ENCODE data around the gene ANKZF1. TPM values are rescaled to one million over a fixed set of nuclear protein-coding genes. Genes with fewer than 3 reads are reported as not detected.

Gene ANKZF1
- total RNA-seq, 6 experiments from 2014 or later: 19.3 to 27.8 (median 24.5) TPM

DNA sequence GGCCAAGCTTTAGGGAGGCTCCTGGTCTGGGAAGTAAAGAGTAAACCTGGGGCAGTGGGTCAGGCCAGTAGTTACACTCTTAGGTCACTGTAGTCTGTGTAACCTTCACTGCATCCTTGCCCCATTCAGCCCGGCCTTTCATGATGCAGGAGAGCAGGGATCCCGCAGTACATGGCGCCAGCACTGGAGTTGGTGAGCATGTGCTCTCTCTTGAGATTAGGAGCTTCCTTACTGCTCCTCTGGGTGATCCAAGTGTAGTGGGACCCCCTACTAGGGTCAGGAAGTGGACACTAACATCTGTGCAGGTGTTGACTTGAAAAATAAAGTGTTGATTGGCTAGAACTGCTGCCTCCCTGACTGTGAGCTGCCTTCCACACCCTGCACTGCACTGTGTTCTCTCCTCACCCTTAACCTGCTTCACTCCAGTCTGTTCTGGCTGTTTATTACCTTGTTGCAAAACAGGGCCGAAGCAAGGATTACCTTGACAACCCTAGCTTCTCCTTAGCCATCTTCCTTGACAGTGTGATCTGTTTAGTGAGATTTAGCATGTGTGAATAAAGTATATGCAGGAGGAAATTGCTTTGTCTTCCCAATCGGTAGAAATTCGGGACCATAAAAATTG lies 46.3 kb upstream of the ANKZF1 start:
- DNase-seq (no peak), ATAC-seq (no peak)
- Histone ChIP-seq H3K27ac (no peak overlapping the region), H3K36me3 (peaks cover 0 to 55% (median 19%) of the 10 kb centered on the region in 4 donors), H3K4me3 (no peak overlapping the region), H3K4me1 (peaks cover 0 to 12% (median 4%) of the 10 kb centered on the region in 4 donors), H3K27me3 (no peaks in the 10 kb centered on the region), H3K9me3 (no peaks in the 10 kb centered on the region)
- intact Hi-C loops (cut with DNase I): no loop called here
- no peak for TF ChIP-seq CTCF (IDR thresholded peaks at IDR 0.05)
- no peak for TF ChIP-seq POLR2A (IDR thresholded peaks at IDR 0.05)
- WGBS (ENCODE audit: insufficient coverage, low coverage, low lambda C conversion rate, missing lambda C conversion rate): 88% methylated on average over 3 of the region's 6 CpGs

GRCh38 chr2:219184121-219184520 lies 45.5 kb upstream of the ANKZF1 start:
- ATAC-seq (no peak), DNase-seq (no peak)
- no peak overlapping the region for H3K4me3 ChIP-seq
- peaks cover 0 to 7% (median 1%) of the 10 kb centered on the region in 4 donors for H3K4me1 ChIP-seq
- 100% methylated on average over 2 of the region's 2 CpGs for WGBS (ENCODE audit: insufficient coverage, low coverage, low lambda C conversion rate, missing lambda C conversion rate)
- no peaks in the 10 kb centered on the region for H3K27me3 ChIP-seq
- peaks cover 0 to 55% (median 19%) of the 10 kb centered on the region in 4 donors for H3K36me3 ChIP-seq
- TF ChIP-seq POLR2A (IDR thresholded peaks at IDR 0.05) (no peak), CTCF (IDR thresholded peaks at IDR 0.05) (no peak)
- intact Hi-C loops (cut with DNase I): no loop called here
- no peaks in the 10 kb centered on the region for H3K9me3 ChIP-seq
- no peak overlapping the region for H3K27ac ChIP-seq

- 87% methylated on average over 5 of the region's 7 CpGs for WGBS (ENCODE audit: insufficient coverage, low coverage, low lambda C conversion rate, missing lambda C conversion rate)
- DNase-seq (no peak), ATAC-seq (no peak)
- Histone ChIP-seq H3K9me3 (no peaks in the 10 kb centered on the region), H3K4me3 (no peak overlapping the region), H3K4me1 (no peaks in the 10 kb centered on the region), H3K27ac (no peak overlapping the region), H3K36me3 (peaks cover 0 to 31% (median 10%) of the 10 kb centered on the region in 4 donors), H3K27me3 (no peaks in the 10 kb centered on the region)
- TF ChIP-seq CTCF (IDR thresholded peaks at IDR 0.05): no peak
- TF ChIP-seq POLR2A (IDR thresholded peaks at IDR 0.05): no peak
- intact Hi-C loops (cut with DNase I): no loop called here
These were observed 42.7 kb upstream of the ANKZF1 start for GRCh38 chr2:219186754-219187456.

DNA sequence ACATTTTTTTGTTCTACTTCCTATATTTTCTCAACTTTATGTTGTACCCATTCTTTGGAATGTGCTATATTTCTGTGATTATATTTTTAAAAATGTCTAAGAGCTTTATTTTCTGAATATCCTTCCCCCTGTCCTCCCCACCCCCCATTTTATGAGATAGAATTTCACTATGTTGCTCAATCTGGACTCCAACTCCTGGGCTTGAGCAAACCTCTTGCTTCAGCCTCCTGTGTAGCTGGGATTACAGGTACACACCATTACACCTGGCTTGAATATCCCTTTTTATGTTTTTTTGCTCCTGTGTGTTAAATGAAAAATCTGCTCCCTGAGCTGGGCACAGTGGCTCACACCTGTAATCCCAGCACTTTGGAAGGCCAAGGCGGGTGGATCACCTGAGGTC lies 32.2 kb upstream of the ANKZF1 start:
- Histone ChIP-seq H3K4me3 (no peak overlapping the region), H3K27ac (no peak overlapping the region), H3K36me3 (no peaks in the 10 kb centered on the region), H3K9me3 (no peaks in the 10 kb centered on the region), H3K27me3 (no peaks in the 10 kb centered on the region), H3K4me1 (no peaks in the 10 kb centered on the region)
- DNase-seq (no peak), ATAC-seq (no peak)
- 89% methylated on average over 1 of the region's 1 CpG for WGBS (ENCODE audit: insufficient coverage, low coverage, low lambda C conversion rate, missing lambda C conversion rate)
- TF ChIP-seq CTCF (IDR thresholded peaks at IDR 0.05) (no peak), POLR2A (IDR thresholded peaks at IDR 0.05) (no peak)
- intact Hi-C loops (cut with DNase I): no loop called here

Data from right lobe of liver (tissue), 6 donors.